Activated naive CD8-positive, alpha-beta T cell (primary cell): Measurements from ENCODE around the gene WDFY1.

Experiments
- H3K27ac Mint-ChIP-seq: one replicate; pipeline ENCODE4 v1.8.0; 2021; ENCODE audit warnings: mixed read lengths
- H3K27me3 Mint-ChIP-seq: one replicate; pipeline ENCODE4 v1.8.0; 2021; ENCODE audit warnings: mixed read lengths
- H3K36me3 Mint-ChIP-seq: one replicate; pipeline ENCODE4 v1.8.0; 2021; ENCODE audit warnings: mixed read lengths
- H3K4me1 Mint-ChIP-seq: one replicate; pipeline ENCODE4 v1.8.0; 2021; ENCODE audit warnings: low read depth, mixed read lengths
- H3K4me3 Mint-ChIP-seq: one replicate; pipeline ENCODE4 v1.8.0; 2021; ENCODE audit warnings: mild to moderate bottlenecking, mixed read lengths
- H3K9me3 Mint-ChIP-seq: one replicate; pipeline ENCODE4 v1.8.0; 2021; ENCODE audit warnings: low read depth, mixed read lengths

WDFY1 gene

DNA sequence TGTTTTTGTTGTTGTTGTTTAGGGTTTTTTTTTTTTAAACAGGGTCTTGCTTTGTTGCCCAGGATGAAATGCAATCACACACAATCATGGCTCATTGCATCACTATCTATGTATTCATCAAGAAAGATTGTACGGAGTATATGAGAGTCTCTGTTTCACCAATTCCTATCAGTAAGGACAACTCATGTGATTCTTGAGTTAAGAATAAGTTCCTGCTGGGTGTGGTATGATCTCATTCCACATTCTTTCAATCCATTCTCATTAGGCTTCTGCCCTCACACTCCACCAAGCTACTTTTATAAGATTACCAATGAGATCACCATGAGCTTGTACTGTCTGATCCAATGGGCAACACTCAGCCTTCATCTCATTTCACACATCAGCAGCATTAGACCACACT, 98.6 kb downstream of the WDFY1 start:
- H3K36me3 Mint-ChIP-seq = peaks cover 18% of the 10 kb centered on the region
- no peaks in the 10 kb centered on the region for H3K27me3 Mint-ChIP-seq
- H3K4me1 Mint-ChIP-seq = peaks cover 11% of the 10 kb centered on the region
- H3K9me3 Mint-ChIP-seq = no peaks in the 10 kb centered on the region
- H3K4me3 Mint-ChIP-seq = no peak overlapping the region
- H3K27ac Mint-ChIP-seq = no peak overlapping the region

DNA sequence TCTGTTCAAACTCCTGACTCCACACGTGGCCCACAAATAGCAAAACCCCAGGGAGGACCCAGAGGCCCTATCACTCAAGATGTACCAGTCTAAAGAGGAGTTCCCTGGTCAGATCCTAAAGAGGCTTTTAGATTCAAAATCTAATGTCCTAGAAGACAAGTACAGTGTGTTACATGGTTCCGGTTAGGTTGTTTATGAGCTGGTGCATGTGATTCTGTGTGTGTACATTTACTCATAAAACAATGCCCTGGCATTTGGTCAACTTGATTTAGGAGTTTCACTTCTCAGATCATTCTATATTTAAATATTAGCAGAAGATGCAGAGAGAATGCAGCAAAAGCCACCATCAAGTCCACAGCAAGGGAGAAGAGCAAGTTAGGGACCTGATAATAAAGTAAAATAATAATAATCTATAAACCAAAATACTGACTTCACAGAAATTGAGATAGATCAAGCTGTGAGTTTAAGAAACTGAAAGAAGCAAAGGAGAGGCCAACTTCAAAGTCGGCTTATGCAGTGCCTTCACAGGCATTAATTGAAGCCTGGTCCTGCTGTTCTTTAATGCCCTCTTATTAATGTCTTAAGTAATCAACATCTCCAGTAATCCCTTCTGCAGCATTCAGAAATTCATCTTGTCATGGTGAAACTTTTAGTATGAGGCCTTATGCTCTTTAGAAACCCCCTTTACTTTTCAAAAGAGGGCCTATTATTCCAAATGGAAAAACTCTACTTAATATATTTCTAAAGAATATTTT, 103.5 kb downstream of the WDFY1 start:
- H3K9me3 Mint-ChIP-seq = no peaks in the 10 kb centered on the region
- H3K4me3 Mint-ChIP-seq = no peak overlapping the region
- H3K27me3 Mint-ChIP-seq = no peaks in the 10 kb centered on the region
- H3K27ac Mint-ChIP-seq = no peak overlapping the region
- H3K36me3 Mint-ChIP-seq = no peaks in the 10 kb centered on the region
- peaks cover 6% of the 10 kb centered on the region for H3K4me1 Mint-ChIP-seq

DNA sequence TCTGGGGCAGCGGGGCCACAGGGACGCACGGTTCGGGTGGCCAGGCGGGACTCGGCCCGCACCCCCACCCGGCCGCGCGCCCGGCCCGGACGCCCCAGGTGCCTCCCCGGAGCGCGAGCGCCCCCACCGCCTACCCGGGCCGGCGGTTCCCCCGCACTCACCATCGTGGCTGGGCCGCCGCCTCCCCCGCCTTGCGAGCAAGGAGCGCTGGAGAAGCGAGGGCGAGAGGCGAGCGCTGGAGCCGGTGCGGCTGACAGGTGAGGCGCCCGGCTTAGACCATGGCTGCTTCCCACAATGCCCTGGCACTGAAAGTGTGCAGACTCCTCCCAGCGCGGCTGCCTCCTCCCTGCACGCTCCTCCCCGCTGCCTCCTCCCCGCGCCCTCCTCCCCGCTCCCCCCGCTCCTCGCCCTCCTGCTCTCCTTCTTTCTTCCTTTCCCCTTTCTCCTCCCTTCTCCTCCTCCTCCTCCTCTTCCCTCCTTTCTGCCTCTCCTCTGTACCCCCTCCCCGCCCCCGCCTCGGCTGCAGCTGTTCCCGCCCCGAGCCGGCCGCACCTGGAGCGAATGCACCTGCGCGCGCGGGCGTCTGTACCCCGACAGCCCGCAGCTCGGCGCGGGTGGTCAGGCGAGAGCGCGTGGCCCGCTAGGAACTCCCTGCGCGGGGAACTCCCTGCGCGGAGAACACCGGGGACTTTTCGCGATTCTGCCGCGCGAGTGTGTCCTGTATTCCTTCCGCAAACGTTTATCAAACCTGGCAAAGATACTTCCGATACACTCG, 107.7 kb downstream of the WDFY1 start, which contains the start of gene AP1S3:
AP1S3 (minus strand) TSS at position 296 of the 775 bp plus-strand sequence; CDS start at position 164, 132 bp downstream.
- Mint-ChIP-seq H3K27ac (peak within 1 kb of the TSS; percentile 74), H3K9me3 (no peaks in the 10 kb centered on the region), H3K36me3 (peaks cover 2% of the 10 kb centered on the region), H3K27me3 (no peaks in the 10 kb centered on the region), H3K4me1 (peaks cover 15% of the 10 kb centered on the region), H3K4me3 (peak within 1 kb of the TSS; percentile 96)

DNA sequence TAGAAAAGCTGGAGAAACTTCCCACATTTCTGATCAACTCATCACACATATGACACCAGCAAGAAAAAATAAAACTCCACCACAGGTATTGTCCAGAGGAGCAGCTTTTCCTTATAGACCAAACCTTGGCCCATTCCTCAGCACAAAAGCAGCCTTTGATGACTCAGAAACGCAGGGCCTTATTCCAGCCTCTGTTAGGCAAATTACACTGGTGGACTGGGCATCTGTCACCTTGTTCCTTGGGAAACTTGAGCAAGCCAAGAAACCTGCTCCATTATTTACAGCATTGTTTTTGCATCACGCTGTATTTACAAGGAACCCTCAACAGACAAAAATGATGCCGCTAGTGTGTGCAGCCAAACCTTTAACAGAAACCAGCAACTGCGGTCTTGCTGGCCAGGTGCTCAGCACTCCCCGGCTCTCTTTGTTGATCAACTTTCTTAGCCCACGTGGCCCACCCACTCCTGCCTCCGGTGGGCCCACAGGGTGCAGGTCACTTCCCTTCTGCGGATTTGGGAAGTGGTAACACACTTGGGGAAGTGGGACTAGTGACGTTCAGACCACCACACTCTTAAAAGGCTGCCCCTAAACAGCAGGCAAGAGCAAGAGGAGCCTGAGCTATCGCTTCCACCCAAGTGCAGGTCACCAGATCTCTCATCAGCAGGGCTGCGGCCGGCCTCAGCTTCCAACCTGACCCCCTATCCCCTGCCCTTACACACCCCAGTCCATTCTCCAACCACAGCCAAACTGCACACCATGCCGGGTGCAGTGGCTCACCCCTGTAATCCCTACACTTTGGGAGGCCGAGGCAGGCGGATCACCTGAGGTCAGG, 109.2 kb downstream of the WDFY1 start:
- H3K4me3 Mint-ChIP-seq = peak overlapping the region; percentile 96
- H3K36me3 Mint-ChIP-seq = peaks cover 2% of the 10 kb centered on the region
- peaks cover 15% of the 10 kb centered on the region for H3K4me1 Mint-ChIP-seq
- no peak overlapping the region for H3K27ac Mint-ChIP-seq
- no peaks in the 10 kb centered on the region for H3K9me3 Mint-ChIP-seq
- no peaks in the 10 kb centered on the region for H3K27me3 Mint-ChIP-seq

DNA sequence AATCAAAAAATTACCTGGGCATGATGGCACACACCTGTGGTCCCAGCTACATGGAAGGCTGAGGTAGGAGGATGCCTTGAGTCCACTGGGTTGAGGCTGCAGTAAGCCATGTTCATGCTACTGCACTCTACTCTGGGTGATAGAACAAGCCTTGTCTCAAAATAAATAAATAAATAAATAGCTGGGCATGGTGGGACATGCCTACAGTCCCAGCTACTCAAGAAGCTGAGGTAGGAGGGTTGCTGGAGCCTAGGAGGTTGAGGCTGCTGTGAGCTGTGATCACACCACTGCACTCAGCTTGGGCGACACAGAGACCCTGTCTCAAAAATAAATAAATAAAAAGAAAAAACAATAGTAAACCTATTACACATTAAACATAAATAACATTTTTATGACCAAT, 110.7 kb downstream of the WDFY1 start:
- H3K36me3 Mint-ChIP-seq = peaks cover 2% of the 10 kb centered on the region
- no peak overlapping the region for H3K4me3 Mint-ChIP-seq
- no peak overlapping the region for H3K27ac Mint-ChIP-seq
- peaks cover 15% of the 10 kb centered on the region for H3K4me1 Mint-ChIP-seq
- no peaks in the 10 kb centered on the region for H3K27me3 Mint-ChIP-seq
- H3K9me3 Mint-ChIP-seq = no peaks in the 10 kb centered on the region

DNA sequence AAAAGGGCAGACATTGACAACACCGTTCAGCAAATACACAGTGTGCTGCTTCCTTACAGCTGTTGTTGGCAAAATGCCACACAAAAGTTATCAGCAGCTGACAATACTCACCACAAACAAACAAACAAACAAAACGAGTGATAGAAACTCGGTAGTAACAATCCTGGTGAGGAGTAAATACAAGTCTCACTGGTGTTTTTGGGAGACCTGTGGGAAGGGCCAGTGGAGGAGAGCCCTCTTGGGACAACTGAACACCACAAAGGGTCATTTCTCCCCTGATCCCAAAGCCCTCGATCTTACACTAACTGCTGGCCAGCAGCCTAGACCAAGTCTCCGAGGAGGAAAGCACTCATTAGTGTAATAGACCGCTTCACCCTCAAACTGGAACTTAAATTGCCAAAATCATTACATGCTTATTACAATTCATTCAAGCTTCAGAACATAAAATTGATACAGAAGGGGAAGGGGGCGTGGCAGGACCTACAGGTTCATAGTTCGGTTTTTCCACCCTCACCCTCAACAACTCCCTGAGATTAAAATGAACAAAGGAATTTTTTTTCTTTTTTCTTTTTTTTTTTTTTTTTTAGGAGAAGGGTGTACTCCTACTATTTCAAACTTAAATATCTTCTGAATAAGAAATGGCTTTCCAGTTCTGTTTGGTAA, 112.8 kb downstream of the WDFY1 start:
- H3K4me1 Mint-ChIP-seq = peaks cover 13% of the 10 kb centered on the region
- H3K27me3 Mint-ChIP-seq = no peaks in the 10 kb centered on the region
- H3K36me3 Mint-ChIP-seq = peaks cover 2% of the 10 kb centered on the region
- H3K4me3 Mint-ChIP-seq = no peak overlapping the region
- H3K27ac Mint-ChIP-seq = no peak overlapping the region
- no peaks in the 10 kb centered on the region for H3K9me3 Mint-ChIP-seq

DNA sequence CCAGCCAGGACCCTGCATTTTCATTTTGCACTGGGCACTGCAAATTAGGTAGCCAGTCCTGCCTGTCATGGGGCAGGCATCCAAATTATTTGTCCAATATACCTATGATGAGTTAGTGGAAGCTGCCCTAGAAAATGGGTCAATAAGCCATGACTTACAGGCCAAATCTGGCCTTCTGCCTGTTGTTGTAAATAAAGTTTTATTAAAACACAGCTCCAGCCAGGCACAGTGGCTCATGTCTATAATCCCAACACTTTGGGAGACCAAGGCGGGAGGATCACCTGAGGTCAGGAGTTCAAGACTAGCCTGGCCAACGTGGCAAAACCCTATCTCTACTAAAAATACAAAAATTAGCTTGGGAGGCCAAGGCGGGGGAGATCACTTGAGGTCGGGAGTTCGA, 116.0 kb downstream of the WDFY1 start:
- no peaks in the 10 kb centered on the region for H3K27me3 Mint-ChIP-seq
- H3K4me3 Mint-ChIP-seq = no peak overlapping the region
- no peaks in the 10 kb centered on the region for H3K4me1 Mint-ChIP-seq
- no peaks in the 10 kb centered on the region for H3K9me3 Mint-ChIP-seq
- H3K27ac Mint-ChIP-seq = no peak overlapping the region
- H3K36me3 Mint-ChIP-seq = peaks cover 2% of the 10 kb centered on the region

DNA sequence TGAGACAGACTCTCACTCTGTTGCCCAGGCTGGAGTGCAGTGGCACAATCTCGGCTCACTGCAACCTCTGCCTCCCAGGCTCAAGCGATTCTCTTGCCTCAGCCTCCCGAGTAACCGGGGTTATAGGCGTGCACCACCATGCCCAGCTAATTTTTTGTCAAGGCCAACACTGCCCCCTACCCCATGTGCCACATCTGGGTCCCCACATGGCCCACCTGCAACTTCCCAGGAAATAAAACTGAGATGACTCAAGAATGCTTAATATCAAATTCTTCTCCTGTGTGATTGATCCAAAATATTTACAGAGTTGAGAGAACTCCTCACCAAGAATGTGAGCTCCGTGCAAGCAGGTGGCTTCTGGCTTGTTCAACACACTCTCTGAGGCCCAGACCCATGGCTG, 116.8 kb downstream of the WDFY1 start:
- H3K27me3 Mint-ChIP-seq = no peaks in the 10 kb centered on the region
- no peak overlapping the region for H3K4me3 Mint-ChIP-seq
- H3K36me3 Mint-ChIP-seq = no peaks in the 10 kb centered on the region
- H3K27ac Mint-ChIP-seq = no peak overlapping the region
- H3K9me3 Mint-ChIP-seq = no peaks in the 10 kb centered on the region
- no peaks in the 10 kb centered on the region for H3K4me1 Mint-ChIP-seq

DNA sequence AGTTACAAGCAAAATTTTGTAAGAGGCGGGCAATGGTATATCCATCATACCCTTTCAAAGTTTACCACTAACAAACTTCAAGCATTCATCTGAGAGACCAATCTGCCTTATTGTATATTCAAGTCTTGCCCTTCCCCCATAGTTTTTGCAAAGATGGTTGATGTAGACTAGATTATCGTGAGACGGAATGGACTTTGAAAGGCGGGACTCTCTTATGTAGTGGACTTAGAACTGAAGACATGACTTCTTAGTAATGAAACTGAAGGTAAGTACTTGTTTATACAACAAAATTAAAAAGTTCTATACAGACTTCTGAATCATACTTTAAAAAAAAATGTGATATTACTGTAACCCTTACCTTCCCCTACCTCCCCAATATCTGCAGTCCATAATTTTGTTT, 118.1 kb downstream of the WDFY1 start:
- no peaks in the 10 kb centered on the region for H3K9me3 Mint-ChIP-seq
- H3K27ac Mint-ChIP-seq = no peak overlapping the region
- no peaks in the 10 kb centered on the region for H3K4me1 Mint-ChIP-seq
- H3K27me3 Mint-ChIP-seq = no peaks in the 10 kb centered on the region
- no peaks in the 10 kb centered on the region for H3K36me3 Mint-ChIP-seq
- no peak overlapping the region for H3K4me3 Mint-ChIP-seq
